Activated naive CD4-positive, alpha-beta T cell treated with anti-CD3 and anti-CD28 coated beads, Interleukin-2, amount 50 U/mL, for 24 hours (primary cell): ENCODE measurements around the gene KLF18.

ENCODE experiments used
- H3K27ac Mint-ChIP-seq: one replicate; pipeline ENCODE4 v1.8.0; 2021; ENCODE audit warnings: mild to moderate bottlenecking, mixed read lengths
- H3K27me3 Mint-ChIP-seq: one replicate; pipeline ENCODE4 v1.8.0; 2021; ENCODE audit warnings: mixed read lengths
- H3K36me3 Mint-ChIP-seq: one replicate; pipeline ENCODE4 v1.8.0; 2021; ENCODE audit warnings: mixed read lengths
- H3K4me1 Mint-ChIP-seq: one replicate; pipeline ENCODE4 v1.8.0; 2021; ENCODE audit warnings: mixed read lengths
- H3K4me3 Mint-ChIP-seq: one replicate; pipeline ENCODE4 v1.8.0; 2021; ENCODE audit warnings: mild to moderate bottlenecking, mixed read lengths
- H3K9me3 Mint-ChIP-seq: one replicate; pipeline ENCODE4 v1.8.0; 2021; ENCODE audit warnings: mixed read lengths

Gene KLF18

GRCh38 chr1:44103270-44104131, 37.9 kb downstream of the KLF18 start:
- Mint-ChIP-seq H3K4me1 (no peaks in the 10 kb centered on the region), H3K4me3 (no peak overlapping the region), H3K36me3 (no peaks in the 10 kb centered on the region), H3K9me3 (no peaks in the 10 kb centered on the region), H3K27ac (no peak overlapping the region), H3K27me3 (peaks cover 10% of the 10 kb centered on the region)

- Mint-ChIP-seq H3K9me3 (no peaks in the 10 kb centered on the region), H3K4me1 (no peaks in the 10 kb centered on the region), H3K27me3 (peaks cover 4% of the 10 kb centered on the region), H3K4me3 (no peak overlapping the region), H3K36me3 (peaks cover 1% of the 10 kb centered on the region), H3K27ac (no peak overlapping the region)
Measured at GRCh38 chr1:44101328-44101727, 40.1 kb downstream of the KLF18 start.

- H3K27me3 Mint-ChIP-seq, result no peaks in the 10 kb centered on the region
- no peak overlapping the region for H3K27ac Mint-ChIP-seq
- no peaks in the 10 kb centered on the region for H3K4me1 Mint-ChIP-seq
- H3K36me3 Mint-ChIP-seq, result peaks cover 1% of the 10 kb centered on the region
- H3K4me3 Mint-ChIP-seq, result no peak overlapping the region
- no peaks in the 10 kb centered on the region for H3K9me3 Mint-ChIP-seq
Measured at GRCh38 chr1:44100183-44100868, 41.1 kb downstream of the KLF18 start.

GRCh38 chr1:44094047-44094446, 47.4 kb downstream of the KLF18 start:
- Mint-ChIP-seq H3K4me3 (no peak overlapping the region), H3K4me1 (no peaks in the 10 kb centered on the region), H3K9me3 (no peaks in the 10 kb centered on the region), H3K36me3 (peaks cover 1% of the 10 kb centered on the region), H3K27me3 (peaks cover 1% of the 10 kb centered on the region), H3K27ac (no peak overlapping the region)

- Mint-ChIP-seq H3K4me3 (no peak overlapping the region), H3K27ac (no peak overlapping the region), H3K27me3 (peaks cover 4% of the 10 kb centered on the region), H3K9me3 (no peaks in the 10 kb centered on the region), H3K4me1 (no peaks in the 10 kb centered on the region), H3K36me3 (no peaks in the 10 kb centered on the region)
Measured at GRCh38 chr1:44090429-44091252, 50.8 kb downstream of the KLF18 start.

- Mint-ChIP-seq H3K27ac (no peak overlapping the region), H3K27me3 (peaks cover 4% of the 10 kb centered on the region), H3K4me1 (no peaks in the 10 kb centered on the region), H3K36me3 (no peaks in the 10 kb centered on the region), H3K9me3 (no peaks in the 10 kb centered on the region), H3K4me3 (no peak overlapping the region)
Measured at GRCh38 chr1:44089371-44090048, 51.9 kb downstream of the KLF18 start.
